Fibroblast of pulmonary artery (primary cell): ENCODE data around the gene HM13.
"Not testable (repeated sequence)": the region's sequence is repeated elsewhere in the genome, so short reads cannot be mapped to it uniquely, and the experiment has no call there.

Source experiments
- DNase-seq: peaks from one replicate; pipeline ENCODE4 v3.0.0-alpha.2; 2010; ENCODE audit warnings: low read depth
- H3K4me3 ChIP-seq: replicated peaks from 2 replicates; pipeline ENCODE4 v1.5.1; 2011; ENCODE audit warnings: low read depth, mild to moderate bottlenecking, control low read depth, low read length, moderate library complexity
- CTCF ChIP-seq: IDR thresholded peaks from 2 replicates; pipeline ENCODE4 v1.5.1; 2011; ENCODE audit warnings: mild to moderate bottlenecking, control low read depth, low read length, inconsistent platforms; ENCODE audit errors: missing control alignments

Gene HM13

GRCh38 chr20:31605031-31605901, 91.0 kb downstream of the HM13 start, which contains the start of gene ID1:
TSS of gene ID1 (plus strand) at chr20:31605289. CDS start at chr20:31605388, 99 bp downstream.
- peak within 1 kb of the TSS; percentile 97 for H3K4me3 ChIP-seq
- TF ChIP-seq CTCF, result no peak
- DNase-seq, result peak; percentile 98

GRCh38 chr20:31605902-31606803, 91.9 kb downstream of the HM13 start:
- DNase-seq, result peak; percentile 37
- no peak for TF ChIP-seq CTCF
- H3K4me3 ChIP-seq, result peak overlapping the region; percentile 97

- peak overlapping the region; percentile 97 for H3K4me3 ChIP-seq
- no peak for TF ChIP-seq CTCF
- peak; percentile 92 for DNase-seq
These were observed 92.8 kb downstream of the HM13 start for GRCh38 chr20:31606804-31607639.

GRCh38 chr20:31607640-31608250, 93.5 kb downstream of the HM13 start:
- no peak for TF ChIP-seq CTCF
- H3K4me3 ChIP-seq, result peak overlapping the region; percentile 97
- peak; percentile 65 for DNase-seq

GRCh38 chr20:31608251-31608945, 94.2 kb downstream of the HM13 start:
- peak; percentile 85 for DNase-seq
- H3K4me3 ChIP-seq, result peak overlapping the region; percentile 97
- no peak for TF ChIP-seq CTCF

- not testable (repeated sequence) for H3K4me3 ChIP-seq, DNase-seq
These were observed 98.0 kb downstream of the HM13 start for GRCh38 chr20:31612271-31612640.
